Upper lobe of right lung (tissue), 1 donor: ENCODE results near the gene NELL2. TPM values are rescaled to one million over a fixed set of nuclear protein-coding genes. Genes with fewer than 3 reads are reported as not detected.

Source experiments
- ATAC-seq: fragments of 200-7000 bp; cut with Tn5 transposase; one replicate; pipeline ENCODE4 v1.9.1; 2020; ENCODE audit warnings: mild to moderate bottlenecking, moderate library complexity
- DNase-seq: peaks from one replicate; pipeline ENCODE4 v3.0.0-alpha.2; 2020
- H3K27ac ChIP-seq: fragments of 200-600 bp; one replicate; pipeline ENCODE4 v1.8.0; 2022
- H3K27me3 ChIP-seq: fragments of 200-600 bp; one replicate; pipeline ENCODE4 v1.8.0; 2022; ENCODE audit warnings: mild to moderate bottlenecking
- H3K36me3 ChIP-seq: fragments of 200-600 bp; one replicate; pipeline ENCODE4 v1.8.0; 2022
- H3K4me1 ChIP-seq: fragments of 200-600 bp; one replicate; pipeline ENCODE4 v1.8.0; 2022
- H3K4me3 ChIP-seq: fragments of 200-600 bp; one replicate; pipeline ENCODE4 v1.8.0; 2022; ENCODE audit warnings: mild to moderate bottlenecking
- H3K9me3 ChIP-seq: fragments of 200-600 bp; one replicate; pipeline ENCODE4 v1.8.0; 2022
- CTCF ChIP-seq: fragments of 200-600 bp; IDR thresholded peaks from one replicate; pipeline ENCODE4 v1.8.0; 2022; ENCODE audit warnings: antibody characterized with exemption
- intact Hi-C: fragments of 100-400 bp; cut with DNase I; formaldehyde crosslinking; loops from one replicate; pipeline ENCODE4 v1.11.0; 2022
- total RNA-seq: library from RNA; stranded (reverse); fragmentation: NEBNext Ultra II Directional; extraction: Animal tissue kit (Norgen Biotek cat#: 25700); gene quantifications from one replicate; pipeline ENCODE4 v1.2.1, GENCODE V29; 2021
- donor health status: DM: no; HTN: yes; CAD: no; lungs with severe emphysema.

Gene NELL2
- total RNA-seq, 1 donor from 2014 or later: 1.6 TPM

- no peak for ATAC-seq
- DNase-seq: no peak
- intact Hi-C loops: no loop called here
- no peak for TF ChIP-seq CTCF
- no peaks in the 10 kb centered on the region for H3K27me3 ChIP-seq
- no peaks in the 10 kb centered on the region for H3K36me3 ChIP-seq
- no peak overlapping the region for H3K4me3 ChIP-seq
- H3K4me1 ChIP-seq: no peaks in the 10 kb centered on the region
- no peak overlapping the region for H3K27ac ChIP-seq
- H3K9me3 ChIP-seq: no peaks in the 10 kb centered on the region
Measured at GRCh38 chr12:44672042-44672441, 204.1 kb downstream of the NELL2 start.

DNA sequence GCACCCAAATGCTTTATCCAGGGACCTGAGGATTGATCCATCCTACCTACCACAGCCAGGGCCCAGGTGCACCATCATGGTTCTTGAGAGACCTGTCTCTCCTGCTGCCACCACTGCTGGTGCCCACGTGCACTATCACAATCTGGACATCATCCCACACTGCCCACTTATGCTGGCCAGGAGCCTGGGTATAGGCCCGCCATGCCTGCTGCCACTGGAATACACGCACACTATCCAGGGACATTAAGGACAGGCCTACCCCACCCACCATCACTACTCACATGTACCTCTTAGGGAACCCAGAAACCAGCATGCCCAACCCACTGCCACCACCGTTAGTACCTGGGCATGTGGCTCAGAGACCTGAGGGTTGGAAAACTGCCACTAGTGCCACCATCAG lies 207.7 kb downstream of the NELL2 start:
- DNase-seq: no peak
- TF ChIP-seq CTCF: no peak
- intact Hi-C loops: no loop called here
- Histone ChIP-seq H3K9me3 (no peaks in the 10 kb centered on the region), H3K27ac (no peak overlapping the region), H3K36me3 (no peaks in the 10 kb centered on the region), H3K27me3 (no peaks in the 10 kb centered on the region), H3K4me1 (no peaks in the 10 kb centered on the region), H3K4me3 (no peak overlapping the region)
- peak; percentile 30 for ATAC-seq

DNA sequence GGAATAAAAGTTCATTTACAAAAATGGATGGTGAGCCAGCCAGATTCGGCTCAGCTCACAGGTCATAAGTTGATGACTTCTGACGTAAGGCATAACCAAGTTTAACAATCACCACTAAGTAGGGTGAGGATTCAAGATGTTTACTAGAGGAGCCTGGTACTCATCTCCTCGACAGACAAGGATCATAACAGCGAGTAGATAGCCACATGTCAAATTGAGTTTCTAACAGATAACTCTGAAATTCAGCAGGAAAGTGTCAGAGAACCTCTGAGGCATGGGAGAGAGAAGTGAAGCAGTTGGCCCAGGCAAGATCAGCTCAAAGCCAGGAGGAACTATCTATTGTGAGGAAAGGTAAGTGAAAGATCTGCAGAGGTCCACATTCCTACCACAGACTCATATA lies 208.7 kb downstream of the NELL2 start:
- no peak for ATAC-seq
- H3K4me1 ChIP-seq: no peaks in the 10 kb centered on the region
- intact Hi-C loops: no loop called here
- H3K9me3 ChIP-seq: no peaks in the 10 kb centered on the region
- no peaks in the 10 kb centered on the region for H3K27me3 ChIP-seq
- H3K4me3 ChIP-seq: no peak overlapping the region
- no peak overlapping the region for H3K27ac ChIP-seq
- TF ChIP-seq CTCF: no peak
- DNase-seq: no peak
- H3K36me3 ChIP-seq: no peaks in the 10 kb centered on the region

- no peak overlapping the region for H3K27ac ChIP-seq
- intact Hi-C loops: no loop called here
- H3K4me1 ChIP-seq: no peaks in the 10 kb centered on the region
- no peak for ATAC-seq
- no peaks in the 10 kb centered on the region for H3K27me3 ChIP-seq
- DNase-seq: no peak
- TF ChIP-seq CTCF: no peak
- H3K4me3 ChIP-seq: no peak overlapping the region
- no peaks in the 10 kb centered on the region for H3K36me3 ChIP-seq
- H3K9me3 ChIP-seq: no peaks in the 10 kb centered on the region
Measured at GRCh38 chr12:44663291-44663690, 212.8 kb downstream of the NELL2 start.

- H3K9me3 ChIP-seq: no peaks in the 10 kb centered on the region
- no peak overlapping the region for H3K27ac ChIP-seq
- ATAC-seq: no peak
- intact Hi-C loops: no loop called here
- H3K4me3 ChIP-seq: no peak overlapping the region
- no peaks in the 10 kb centered on the region for H3K4me1 ChIP-seq
- no peak for DNase-seq
- H3K36me3 ChIP-seq: no peaks in the 10 kb centered on the region
- TF ChIP-seq CTCF: no peak
- no peaks in the 10 kb centered on the region for H3K27me3 ChIP-seq
Measured at GRCh38 chr12:44655846-44656245, 220.3 kb downstream of the NELL2 start.
